Heart left ventricle (tissue), 16 donors: ENCODE measurements around the gene PACRG. TPM values are rescaled to one million over a fixed set of nuclear protein-coding genes. Genes with fewer than 3 reads are reported as not detected.

Source experiments
- ATAC-seq, 4 donors: fragments of 200-7000 bp; cut with Tn5 transposase; one replicate each; pipeline ENCODE4 v1.9.1; 2020 to 2022; ENCODE audit warnings: moderate library complexity in 4 of 4, mild to moderate bottlenecking in 3 of 4, moderate number of reproducible peaks in 1 of 4
- DNase-seq, 5 donors: peaks; one replicate each; pipeline ENCODE4 v3.0.0-alpha.2; 2020
- H3K27ac ChIP-seq, 12 donors: fragments of 200-600 bp; sonication (generic) in 4 of 12; one replicate each; pipeline versions ENCODE4 v1.5.0 to v1.8.0; 2016 to 2022; ENCODE audit warnings: mild to moderate bottlenecking in 2 of 12
- H3K27me3 ChIP-seq, 9 donors: fragments of 200-600 bp; sonication (generic) in 2 of 9; one replicate each; pipeline versions ENCODE4 v1.5.1 to v1.8.0; 2016 to 2022; ENCODE audit warnings: mild to moderate bottlenecking in 3 of 9
- H3K36me3 ChIP-seq, 9 donors: fragments of 200-600 bp; sonication (generic) in 2 of 9; one replicate each; pipeline versions ENCODE4 v1.5.0 to v1.8.0; 2018 to 2022; ENCODE audit warnings: mild to moderate bottlenecking in 2 of 9
- H3K4me1 ChIP-seq, 12 donors: fragments of 200-600 bp; sonication (generic) in 4 of 12; one replicate each; pipeline versions ENCODE4 v1.5.0 to v1.8.0; 2016 to 2022; ENCODE audit warnings: mild to moderate bottlenecking in 3 of 12
- H3K4me3 ChIP-seq, 12 donors: fragments of 200-600 bp; sonication (generic) in 4 of 12; one replicate each; pipeline versions ENCODE4 v1.5.0 to v1.8.0; 2017 to 2022; ENCODE audit warnings: mild to moderate bottlenecking in 9 of 12, moderate library complexity in 4 of 12
- H3K9me3 ChIP-seq, 12 donors: fragments of 200-600 bp; sonication (generic) in 4 of 12; one replicate each; pipeline versions ENCODE4 v1.5.0 to v1.8.0; 2016 to 2022; ENCODE audit warnings: mild to moderate bottlenecking in 1 of 12
- POLR2A ChIP-seq, 2 donors: fragments of 450-650 bp; IDR thresholded peaks; one replicate each; pipeline ENCODE4 v1.6.1; 2017; ENCODE audit warnings: antibody characterized with exemption in 2 of 2, mild to moderate bottlenecking in 2 of 2, moderate library complexity in 2 of 2
- WGBS, 4 donors: extraction: QIAGEN DNeasy Blood & Tissue Kit in 2 of 4; methylation state at CpG; one replicate each; pipeline versions ENCODE4 v1.1.5 to v1.1.7; 2013 to 2018; 5-methylcytosine and 5-hydroxymethylcytosine counted together
- intact Hi-C, 10 donors: fragments of 100-400 bp; cut with DNase I; formaldehyde crosslinking; loops; one replicate each; pipeline versions ENCODE4 v1.11.1 to v1.14.2; 2022
- polyA plus RNA-seq, 2 donors: library from polyadenylated mRNA; stranded (reverse); fragments of 200-250 nt; gene quantifications; one replicate each; pipeline ENCODE4 v1.2.3, GENCODE V29; 2013
- total RNA-seq, 9 donors: library from RNA; depleted of rRNA in 2 of 9; stranded (reverse); fragments of >200 nt in 2 of 9; fragmentation: NEBNext Ultra II Directional in 3 of 9; extraction: Animal tissue kit (Norgen Biotek cat#: 25700) in 3 of 9; gene quantifications; one replicate each; pipeline versions ENCODE4 v1.1.0 to v1.2.4, GENCODE V29; 2016 to 2023
- TF ChIP-seq, protein P1 (sequence below), 12 donors: fragments of 200-600 bp; sonication (generic) in 4 of 12; IDR thresholded peaks; one replicate each; pipeline versions ENCODE4 v1.5.0 to v1.8.0; 2018 to 2022; ENCODE audit warnings: antibody characterized with exemption in 12 of 12, mild to moderate bottlenecking in 5 of 12
- donor health status: ischemic (EF 13 %, LVEDD 7.1; RV severe dilation, severe dysfunction).
- donor health status: healthy with polysubstance abuse.
- donor health status: DM: no; HTN: yes; CAD: no.
- donor health status: DM: no; HTN: no; CAD: no.
- donor health status: ischemic (EF 25% LVEDD 6.9; RV normal size, moderate dysfunction).
- donor health status: ischemic (EF 25% LVEDD 5.7; RV mildly dilated, moderate dysfunction).
- donor health status: healthy.
- donor health status: DM: yes; HTN: yes; CAD: no.
- donor health status: ischemic (EF 35%, LVEDD 5.7; RV mildly dilated, moderate dysfunction).
- donor health status: nonischemic (EF 11% LVEDD 7.7; RV severe dilation, severe dysfunction).
- donor health status: DM: yes; HTN: yes; CAD: no.
- donor health status: PGD.
- donor health status: ischemic (EF 29% LVEDD 5.4; RV normal size, mild dysfunction).
- donor health status: nonischemic (EF 23%, LVEDD 6.1; RV moderate dilation, normal function).

The PACRG gene
- total and polyA plus RNA-seq, 11 donors = 2.0 to 83.3 (median 11.8) TPM

DNA sequence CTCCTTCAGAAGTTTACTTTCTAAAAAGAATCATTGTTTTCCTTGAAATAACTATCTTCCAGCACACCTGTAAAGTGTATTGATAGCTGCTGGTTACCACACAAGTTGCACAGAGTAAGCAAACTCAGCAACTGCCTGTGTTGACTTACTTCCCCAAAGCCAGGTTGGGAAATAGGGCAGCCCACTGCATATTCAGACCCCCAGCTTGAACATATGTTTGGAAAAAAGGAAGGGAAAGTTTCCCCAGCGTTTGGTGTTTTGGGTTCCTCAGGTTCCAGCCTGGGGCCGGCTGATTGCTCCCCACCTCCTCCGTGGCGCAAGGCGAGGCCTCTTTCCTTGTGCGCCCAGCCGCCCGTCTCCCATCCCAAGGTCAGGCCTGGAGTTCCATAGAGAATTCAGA, 616.6 kb downstream of the PACRG start:
- Histone ChIP-seq H3K9me3 (no peaks in the 10 kb centered on the region), H3K27me3 (no peaks in the 10 kb centered on the region), H3K4me3 (no peak overlapping the region), H3K36me3 (no peaks in the 10 kb centered on the region), H3K4me1 (peaks cover 0 to 54% (median 25%) of the 10 kb centered on the region in 12 donors), H3K27ac (no peak overlapping the region)
- WGBS, 4 donors = 89 to 100% (median 89%) methylated on average over 8 of the region's 8 CpGs
- TF ChIP-seq, protein P1, sequence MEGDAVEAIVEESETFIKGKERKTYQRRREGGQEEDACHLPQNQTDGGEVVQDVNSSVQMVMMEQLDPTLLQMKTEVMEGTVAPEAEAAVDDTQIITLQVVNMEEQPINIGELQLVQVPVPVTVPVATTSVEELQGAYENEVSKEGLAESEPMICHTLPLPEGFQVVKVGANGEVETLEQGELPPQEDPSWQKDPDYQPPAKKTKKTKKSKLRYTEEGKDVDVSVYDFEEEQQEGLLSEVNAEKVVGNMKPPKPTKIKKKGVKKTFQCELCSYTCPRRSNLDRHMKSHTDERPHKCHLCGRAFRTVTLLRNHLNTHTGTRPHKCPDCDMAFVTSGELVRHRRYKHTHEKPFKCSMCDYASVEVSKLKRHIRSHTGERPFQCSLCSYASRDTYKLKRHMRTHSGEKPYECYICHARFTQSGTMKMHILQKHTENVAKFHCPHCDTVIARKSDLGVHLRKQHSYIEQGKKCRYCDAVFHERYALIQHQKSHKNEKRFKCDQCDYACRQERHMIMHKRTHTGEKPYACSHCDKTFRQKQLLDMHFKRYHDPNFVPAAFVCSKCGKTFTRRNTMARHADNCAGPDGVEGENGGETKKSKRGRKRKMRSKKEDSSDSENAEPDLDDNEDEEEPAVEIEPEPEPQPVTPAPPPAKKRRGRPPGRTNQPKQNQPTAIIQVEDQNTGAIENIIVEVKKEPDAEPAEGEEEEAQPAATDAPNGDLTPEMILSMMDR (IDR thresholded peaks at IDR 0.05) = no peak
- no peak for TF ChIP-seq POLR2A (IDR thresholded peaks at IDR 0.05)
- DNase-seq = no peak
- intact Hi-C loops = loop anchor here in 1 of 10 donors (10.0 kb wide), 1 partner anchor 50 kb away; no protein-coding TSS in a partner anchor
- no peak for ATAC-seq

DNA sequence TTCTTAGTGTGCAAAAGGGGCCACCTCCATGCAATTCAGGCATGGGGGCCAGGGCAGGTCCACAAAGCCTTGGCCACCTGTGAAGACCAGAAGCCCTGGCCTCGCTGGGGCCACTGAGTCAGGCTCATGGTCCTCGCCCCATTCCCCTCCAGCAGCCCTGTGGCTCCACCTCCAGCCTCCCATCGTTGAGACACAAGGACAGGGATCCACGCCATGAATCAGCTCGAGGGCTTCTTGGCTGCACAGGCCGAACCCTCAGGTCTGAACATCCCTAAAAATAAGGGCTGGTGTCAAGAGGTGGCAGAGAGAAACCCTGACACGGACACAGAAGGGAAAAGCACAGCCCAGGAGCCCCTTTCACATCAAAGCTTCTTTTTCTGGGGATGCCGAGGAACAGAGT, 618.2 kb downstream of the PACRG start:
- DNase-seq (no peak), ATAC-seq (peak in 1 of 4 donors; percentile 17)
- no peaks in the 10 kb centered on the region for H3K36me3 ChIP-seq
- H3K4me1 ChIP-seq = peaks cover 0 to 45% (median 21%) of the 10 kb centered on the region in 12 donors
- H3K27ac ChIP-seq = peak overlapping the region in 4 of 12 donors; percentile 56 to 71 (median 65)
- intact Hi-C loops = loop anchor here in 1 of 10 donors (10.0 kb wide), 1 partner anchor 49 kb away; no protein-coding TSS in a partner anchor
- no peak overlapping the region for H3K4me3 ChIP-seq
- 74 to 90% (median 83%) methylated on average over 5 to 8 of the region's 8 CpGs for WGBS, 4 donors
- TF ChIP-seq, protein P1 (IDR thresholded peaks at IDR 0.05) = no peak
- TF ChIP-seq POLR2A (IDR thresholded peaks at IDR 0.05) = no peak
- no peaks in the 10 kb centered on the region for H3K27me3 ChIP-seq
- H3K9me3 ChIP-seq = no peaks in the 10 kb centered on the region

DNA sequence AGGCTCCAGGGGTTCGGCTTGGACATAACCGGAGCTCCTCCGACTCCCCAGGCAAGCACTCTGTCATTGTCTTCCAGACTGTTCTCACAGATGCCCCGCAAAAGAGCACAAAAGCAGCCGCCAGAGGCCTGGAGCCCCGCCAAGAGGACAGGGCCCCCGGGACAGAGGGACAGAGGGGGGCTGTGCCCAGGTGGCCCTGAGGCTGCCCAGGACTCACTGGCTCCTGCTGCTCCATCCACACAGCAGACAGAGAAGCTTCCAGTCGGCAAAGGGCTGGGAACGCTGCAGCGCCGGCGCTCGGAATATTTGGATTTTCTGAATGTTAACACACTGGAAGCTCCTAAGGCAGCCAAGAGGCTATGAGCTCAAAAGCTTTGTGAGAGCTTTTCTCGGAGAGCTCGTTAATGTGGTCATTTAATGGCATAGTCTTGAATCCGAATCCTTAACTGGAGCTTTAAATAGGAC, 618.8 kb downstream of the PACRG start:
- intact Hi-C loops = loop anchor here in 1 of 10 donors (10.0 kb wide), 1 partner anchor 48 kb away; no protein-coding TSS in a partner anchor
- WGBS, 4 donors = 38 to 58% (median 40%) methylated on average over 12 to 16 of the region's 16 CpGs
- peaks cover 0 to 40% (median 18%) of the 10 kb centered on the region in 12 donors for H3K4me1 ChIP-seq
- H3K27me3 ChIP-seq = no peaks in the 10 kb centered on the region
- H3K36me3 ChIP-seq = no peaks in the 10 kb centered on the region
- DNase-seq (no peak), ATAC-seq (peak in 3 of 4 donors; percentile 51 to 55 (median 54))
- H3K4me3 ChIP-seq = peak overlapping the region in 3 of 12 donors; percentile 24 to 28 (median 26)
- peak overlapping the region in 7 of 12 donors; percentile 30 to 71 (median 59) for H3K27ac ChIP-seq
- TF ChIP-seq, protein P1 (IDR thresholded peaks at IDR 0.05) = no peak
- TF ChIP-seq POLR2A (IDR thresholded peaks at IDR 0.05) = no peak
- no peaks in the 10 kb centered on the region for H3K9me3 ChIP-seq

DNA sequence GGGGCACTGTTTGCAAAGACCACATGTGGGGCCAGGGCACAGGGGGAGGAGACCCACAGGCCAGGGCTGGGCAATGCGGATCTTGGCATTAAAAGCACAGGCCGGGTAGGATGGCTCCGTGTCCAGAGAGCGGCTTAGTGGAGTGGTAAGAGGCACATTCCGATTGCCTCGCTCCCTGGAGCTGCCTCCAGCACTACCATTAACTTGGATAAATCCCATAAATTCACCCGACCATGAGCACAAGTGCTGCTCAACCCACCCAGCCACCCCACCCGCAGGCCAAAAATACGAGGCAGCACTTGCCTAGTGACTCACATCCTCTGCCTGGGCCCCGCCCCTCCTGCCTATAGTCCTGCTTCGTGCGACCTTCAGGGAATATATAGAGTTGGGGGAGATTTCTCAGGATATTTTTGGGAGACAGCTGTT, 619.3 kb downstream of the PACRG start:
- peak in 3 of 4 donors; percentile 26 to 44 (median 33) for ATAC-seq
- intact Hi-C loops = loop anchor here in 1 of 10 donors (10.0 kb wide), 1 partner anchor 48 kb away; no protein-coding TSS in a partner anchor
- Histone ChIP-seq H3K36me3 (no peaks in the 10 kb centered on the region), H3K9me3 (no peaks in the 10 kb centered on the region), H3K4me3 (peak overlapping the region in 1 of 12 donors; percentile 28), H3K27me3 (no peaks in the 10 kb centered on the region), H3K27ac (peak overlapping the region in 6 of 12 donors; percentile 30 to 71 (median 64)), H3K4me1 (peaks cover 0 to 35% (median 18%) of the 10 kb centered on the region in 12 donors)
- 61 to 76% (median 67%) methylated on average over 12 of the region's 12 CpGs for WGBS, 4 donors
- TF ChIP-seq, protein P1 (IDR thresholded peaks at IDR 0.05) = no peak
- TF ChIP-seq POLR2A (IDR thresholded peaks at IDR 0.05) = no peak
- peak in 1 of 5 donors; percentile 42 for DNase-seq
